GM21576 (cell line): ENCODE measurements around the gene GLO1.
"Not testable (repeated sequence)": the region's sequence is repeated elsewhere in the genome, so short reads cannot be mapped to it uniquely, and the experiment has no call there.

Experiments
- ATAC-seq: cut with Tn5 transposase; IDR thresholded peaks from one replicate; pipeline ENCODE4 v1.9.1; 2021; ENCODE audit warnings: mild to moderate bottlenecking, moderate library complexity; ENCODE audit not compliant: unreplicated experiment

GLO1 gene

DNA sequence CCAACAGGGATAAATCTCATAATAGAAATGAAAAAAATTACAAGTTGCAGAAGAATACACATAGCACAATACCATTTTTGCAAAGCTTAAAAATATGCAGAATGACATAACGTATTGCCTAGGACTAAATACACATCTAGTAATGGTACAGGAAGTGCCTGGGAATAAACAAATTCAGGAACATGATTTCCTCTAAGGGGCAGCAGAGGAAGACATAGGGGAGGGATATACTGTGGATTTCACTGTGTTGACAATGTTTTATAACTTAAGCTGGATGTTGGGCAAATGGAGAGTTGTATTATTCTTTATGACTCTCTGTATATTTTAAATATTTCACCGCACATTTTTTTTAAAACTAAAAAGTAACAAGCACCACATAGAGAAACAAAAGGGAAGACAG lies 5.6 kb upstream of the GLO1 start:
- ATAC-seq: no peak

DNA sequence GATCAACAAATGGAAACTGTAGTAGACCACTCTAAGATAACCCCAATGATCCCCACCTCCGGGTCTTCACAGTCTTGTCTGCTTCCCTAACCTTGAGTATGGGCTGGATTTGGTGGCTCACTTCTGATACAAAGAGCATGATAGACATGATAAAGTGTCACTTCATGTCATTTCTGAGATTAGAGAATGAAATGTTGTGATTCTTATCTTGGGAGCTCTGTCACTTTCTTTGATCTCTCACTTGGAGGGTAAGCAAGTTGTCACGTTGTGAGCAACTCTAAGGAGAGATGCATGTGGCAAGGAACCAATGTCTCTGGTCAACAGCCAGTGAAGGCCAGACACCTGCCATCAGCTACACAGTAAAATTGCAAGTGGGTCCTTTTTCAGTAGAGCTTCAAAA lies 3.0 kb upstream of the GLO1 start:
- ATAC-seq: no peak

DNA sequence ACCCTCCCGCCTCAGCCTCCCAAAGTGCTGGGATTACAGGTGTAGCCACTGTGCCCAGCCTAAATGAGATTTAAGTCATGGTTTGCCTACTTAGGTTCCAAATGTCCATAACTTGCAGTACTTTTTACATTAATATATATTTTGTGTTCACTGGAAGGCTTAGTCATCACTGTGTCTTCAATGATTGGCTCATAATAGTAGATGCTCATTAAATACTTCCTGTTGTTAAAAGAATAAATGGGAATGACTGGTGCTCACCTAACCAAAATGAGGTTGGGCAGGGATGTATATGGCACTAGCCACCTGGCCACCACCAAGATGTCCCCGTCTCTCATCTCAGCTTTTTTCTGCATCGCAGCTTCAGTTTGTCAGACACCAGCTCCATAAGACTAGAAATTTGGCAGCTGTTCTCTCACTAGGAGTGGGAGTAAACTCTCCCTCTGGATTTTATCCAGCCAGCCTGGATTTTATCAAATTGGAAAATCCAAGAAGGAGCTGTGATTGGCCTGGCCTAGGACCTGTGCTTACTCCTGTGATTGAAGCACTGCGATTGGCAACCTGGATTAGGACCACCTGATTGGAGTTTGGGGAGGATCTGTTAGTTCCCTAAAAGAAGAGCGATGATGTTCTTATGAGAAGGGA lies 1.1 kb upstream of the GLO1 start:
- ATAC-seq: no peak

DNA sequence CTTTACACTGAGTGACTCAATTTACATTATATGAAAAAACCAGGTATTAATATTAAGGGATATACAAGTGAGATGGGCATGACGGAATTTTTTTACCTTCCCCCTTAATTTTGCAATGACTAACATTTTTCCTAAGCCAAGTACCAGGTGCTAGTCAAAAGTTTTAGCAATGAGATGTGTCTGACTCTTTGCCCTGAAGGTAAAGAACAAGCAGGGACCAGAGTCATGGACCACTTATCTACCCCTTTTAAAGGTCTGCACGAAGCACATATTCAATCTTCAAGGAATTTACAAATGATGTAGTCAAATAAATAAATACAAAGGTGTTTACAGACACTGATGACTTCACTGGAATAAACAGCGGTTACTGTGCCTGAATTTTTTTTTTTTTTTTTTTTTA lies 1.4 kb downstream of the GLO1 start:
- no peak for ATAC-seq

DNA sequence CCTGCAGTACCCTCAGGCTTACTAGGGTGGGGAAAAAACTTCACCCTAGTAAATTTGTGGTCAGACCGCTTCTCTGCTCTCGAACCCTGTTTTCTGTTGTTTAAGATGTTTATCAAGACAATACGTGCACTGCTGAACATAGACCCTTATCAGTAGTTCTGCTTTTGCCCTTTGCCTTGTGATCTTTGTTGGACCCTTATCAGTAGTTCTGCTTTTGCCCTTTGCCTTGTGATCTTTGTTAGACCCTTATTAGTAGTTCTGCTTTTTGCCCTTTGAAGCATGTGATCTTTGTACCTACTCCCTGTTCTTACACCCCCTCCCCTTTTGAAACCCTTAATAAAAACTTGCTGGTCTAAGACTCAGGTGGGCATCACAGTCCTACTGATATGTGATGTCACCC lies 3.2 kb downstream of the GLO1 start:
- ATAC-seq: not testable (repeated sequence)

DNA sequence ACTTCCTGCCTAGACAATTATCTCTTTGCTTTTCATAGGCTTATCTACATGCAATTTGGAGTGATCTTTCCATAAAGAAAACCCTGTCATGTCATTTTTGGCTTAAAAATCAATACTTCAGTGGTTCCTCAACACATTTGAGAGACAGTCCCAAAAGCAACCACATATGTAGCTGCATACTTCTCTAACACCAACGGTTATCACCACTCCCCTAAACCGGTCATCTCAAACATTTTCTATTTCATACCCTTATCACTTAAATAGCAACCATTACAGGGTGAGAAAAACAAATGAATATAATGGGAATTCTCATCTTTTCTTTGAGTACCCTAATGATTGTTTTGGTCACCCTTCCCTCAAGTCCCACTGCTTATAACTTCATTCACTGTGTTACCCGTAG lies 5.1 kb downstream of the GLO1 start:
- no peak for ATAC-seq

DNA sequence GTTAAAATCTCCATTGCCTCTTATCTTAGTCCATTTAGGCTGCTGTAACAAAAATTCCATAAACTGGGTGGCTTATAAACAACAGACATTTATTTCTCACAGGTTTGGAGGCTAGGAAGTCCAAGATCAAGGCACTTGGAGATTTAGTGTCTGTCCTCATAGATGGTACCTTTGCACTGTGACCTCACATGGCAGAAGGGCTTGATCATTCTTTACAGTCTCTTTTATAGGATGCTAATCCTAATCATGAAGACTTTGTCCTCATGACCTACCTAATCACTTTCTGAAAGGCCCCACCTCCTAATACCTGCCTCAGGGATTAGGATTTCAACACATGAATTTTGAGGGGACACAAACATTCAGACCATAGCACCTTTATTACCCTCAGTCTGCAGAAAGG lies 6.6 kb downstream of the GLO1 start:
- no peak for ATAC-seq

DNA sequence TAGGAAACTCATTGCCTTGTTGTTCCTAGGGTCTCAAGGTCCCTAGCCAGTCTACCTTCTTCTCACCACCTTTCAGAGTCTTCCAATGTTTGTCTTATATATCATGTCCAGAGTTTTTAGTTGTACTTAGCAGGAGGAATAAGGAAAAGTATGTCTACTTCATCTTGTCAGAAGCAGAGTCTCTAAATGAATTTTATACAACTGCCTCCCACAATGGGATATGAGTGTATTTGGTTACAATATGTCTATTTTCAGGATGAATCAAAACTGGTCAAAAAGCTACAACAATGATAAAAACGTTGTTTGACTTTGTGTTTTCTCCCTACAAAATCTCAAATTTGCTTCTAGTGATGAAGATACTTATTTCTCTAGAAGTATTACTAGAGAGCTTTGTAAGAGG lies 7.0 kb downstream of the GLO1 start:
- no peak for ATAC-seq

DNA sequence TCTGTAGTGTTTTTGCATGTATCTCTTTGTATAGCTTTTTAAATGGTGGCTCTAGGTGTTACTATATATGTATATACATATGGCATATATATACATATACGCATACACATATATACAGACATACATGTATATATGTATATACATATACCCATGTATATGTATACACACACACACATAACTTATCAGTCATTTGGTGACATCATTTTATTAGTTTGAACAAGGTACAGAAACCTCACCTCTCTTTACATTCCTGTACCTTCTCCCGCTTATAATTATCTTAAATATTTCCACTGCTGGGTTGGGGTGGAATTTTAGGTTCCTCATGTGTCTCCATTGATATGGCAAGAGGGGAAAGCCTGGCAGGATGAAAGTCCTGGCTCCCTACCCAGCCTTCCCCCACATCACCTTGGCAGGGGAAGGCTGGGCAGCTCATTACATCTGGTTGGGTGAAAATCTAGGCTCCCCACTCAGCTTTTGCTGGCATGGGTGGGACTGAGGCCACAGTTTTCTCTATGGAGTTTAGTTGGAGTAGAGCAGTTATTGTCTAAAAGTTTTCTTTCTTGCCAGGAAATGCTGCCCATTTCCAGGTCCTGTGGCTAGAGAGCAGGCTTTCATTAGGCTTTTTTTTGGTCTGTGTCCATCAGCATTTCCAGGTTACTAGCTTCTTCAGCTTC lies 7.6 kb downstream of the GLO1 start:
- ATAC-seq: no peak

DNA sequence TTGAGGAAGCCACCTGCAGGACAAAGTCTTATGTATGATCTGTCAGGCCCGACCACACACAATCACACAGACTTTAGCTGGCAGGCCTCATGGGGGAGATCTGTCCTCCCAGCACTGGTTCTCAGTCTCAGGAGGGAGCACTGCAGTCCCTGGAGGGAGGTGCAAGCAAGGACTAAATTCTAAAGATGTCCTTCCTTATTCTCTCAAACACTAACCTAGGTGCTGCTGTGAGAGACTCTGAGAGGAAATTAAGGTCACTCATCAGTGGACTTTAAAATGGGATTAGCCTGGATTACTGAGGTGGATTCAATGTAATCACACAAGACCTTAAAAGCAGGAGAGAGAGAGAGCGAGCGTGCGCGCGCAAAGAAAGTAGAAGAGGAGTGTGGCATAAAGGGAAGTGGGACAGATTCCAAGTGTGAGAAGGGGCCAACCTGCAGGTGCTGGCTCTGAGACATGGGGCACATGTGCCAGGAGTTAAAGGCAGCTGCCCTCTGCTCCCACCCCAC lies 14.3 kb downstream of the GLO1 start:
- ATAC-seq: no peak

DNA sequence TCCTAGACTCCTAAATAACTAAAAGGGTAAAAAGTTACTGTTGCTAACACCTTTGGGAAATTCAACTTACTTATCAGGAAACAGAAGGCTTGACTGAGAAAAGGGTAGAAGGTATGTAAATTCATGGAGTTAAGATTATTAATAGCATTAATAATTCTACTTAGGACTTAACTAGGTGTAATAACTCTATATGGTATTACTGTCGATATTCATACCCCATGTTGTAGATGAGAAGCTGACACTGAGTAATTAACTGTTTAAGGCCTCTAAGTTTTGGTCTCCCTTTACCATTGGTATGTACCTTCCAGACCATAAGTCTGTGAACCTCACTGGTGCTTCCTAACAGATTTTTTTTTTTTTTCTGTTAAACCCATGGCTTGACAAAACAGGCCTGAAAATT lies 15.4 kb downstream of the GLO1 start:
- no peak for ATAC-seq

DNA sequence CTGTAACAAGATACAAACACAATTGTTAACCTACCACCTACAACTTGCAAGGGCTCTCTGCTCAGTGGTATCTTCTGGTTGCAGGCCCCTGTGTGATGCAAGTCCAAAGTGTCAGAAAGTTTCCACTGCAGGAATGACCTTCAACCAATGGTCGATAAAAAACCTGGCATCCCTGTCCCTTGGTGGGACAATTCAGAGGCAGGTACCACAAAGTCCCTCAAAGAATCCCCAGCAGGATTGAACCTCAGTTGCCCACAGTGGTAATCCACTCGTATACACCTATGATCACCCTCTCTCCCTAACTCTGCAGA lies 15.9 kb downstream of the GLO1 start:
- ATAC-seq: no peak

DNA sequence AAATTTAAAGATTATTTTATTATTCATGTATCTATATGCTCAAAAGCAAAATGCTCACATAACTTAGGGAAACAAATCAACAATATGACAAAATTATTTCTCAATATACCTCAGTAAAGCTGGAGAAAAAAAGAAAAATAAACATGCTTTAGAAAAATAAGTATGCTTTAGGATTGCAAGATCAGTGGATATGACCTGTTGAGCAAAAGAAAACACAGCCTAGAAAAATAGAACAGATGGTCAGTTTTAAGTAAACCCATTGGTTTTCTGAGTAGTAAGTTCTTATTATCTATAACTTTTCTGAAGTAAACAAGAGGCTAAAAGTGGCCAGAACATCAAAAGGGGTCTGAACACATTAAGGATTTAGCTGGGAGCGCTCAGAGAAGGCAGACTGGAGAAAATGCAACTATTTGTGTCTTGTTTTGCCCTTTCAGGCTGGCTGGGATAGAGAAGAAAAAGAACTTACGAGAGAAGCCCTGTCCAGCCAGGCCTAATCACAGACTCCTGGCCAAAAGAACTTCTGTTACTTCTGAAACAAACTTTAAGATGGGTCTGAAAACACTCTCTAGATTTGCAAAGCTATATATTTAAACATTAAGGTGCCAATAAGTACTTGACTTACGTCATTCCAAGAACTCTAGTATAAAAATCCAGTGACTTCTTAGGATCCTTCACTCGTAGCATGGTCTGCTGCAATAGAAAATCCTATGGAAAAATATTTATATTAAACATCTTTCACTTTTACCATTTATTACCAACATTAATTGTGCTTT lies 16.5 kb downstream of the GLO1 start:
- no peak for ATAC-seq

DNA sequence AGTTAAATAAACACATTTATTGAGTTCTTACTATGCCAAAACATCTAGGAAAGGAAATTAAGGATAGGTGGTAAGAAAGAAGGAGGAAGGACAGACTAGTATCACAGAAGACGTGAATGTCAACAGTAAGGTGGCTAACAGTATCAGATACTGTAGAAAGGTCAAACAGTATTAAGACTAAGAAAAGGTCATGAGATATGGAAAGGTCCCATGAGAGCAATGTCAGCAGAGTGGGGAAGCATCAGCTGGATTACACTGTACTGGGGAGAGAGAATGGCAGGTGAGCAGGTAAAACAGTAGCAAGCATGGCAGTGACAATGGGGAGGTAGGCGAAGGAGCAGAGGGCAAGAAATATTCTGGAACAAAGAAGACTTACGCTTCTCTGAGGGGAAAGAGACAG lies 18.0 kb downstream of the GLO1 start:
- ATAC-seq: no peak

DNA sequence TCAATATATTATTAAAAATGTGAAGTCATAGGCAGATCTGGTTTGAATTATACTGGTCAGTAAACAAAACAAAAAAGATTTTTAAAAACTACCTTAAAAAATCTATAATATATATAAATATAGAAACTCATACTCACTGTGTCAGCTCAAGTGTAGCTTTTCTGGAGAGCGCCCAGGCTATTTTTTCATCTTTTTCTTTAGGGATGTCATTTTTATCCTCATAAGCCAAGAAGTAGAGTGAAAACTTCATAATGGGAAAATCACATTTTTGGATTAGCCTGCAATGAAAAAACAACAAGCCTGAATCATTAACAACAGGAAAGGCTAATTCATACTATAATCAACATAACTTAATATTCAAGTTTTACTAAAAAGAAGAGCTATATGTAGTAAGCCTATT lies 18.7 kb downstream of the GLO1 start:
- ATAC-seq: no peak

DNA sequence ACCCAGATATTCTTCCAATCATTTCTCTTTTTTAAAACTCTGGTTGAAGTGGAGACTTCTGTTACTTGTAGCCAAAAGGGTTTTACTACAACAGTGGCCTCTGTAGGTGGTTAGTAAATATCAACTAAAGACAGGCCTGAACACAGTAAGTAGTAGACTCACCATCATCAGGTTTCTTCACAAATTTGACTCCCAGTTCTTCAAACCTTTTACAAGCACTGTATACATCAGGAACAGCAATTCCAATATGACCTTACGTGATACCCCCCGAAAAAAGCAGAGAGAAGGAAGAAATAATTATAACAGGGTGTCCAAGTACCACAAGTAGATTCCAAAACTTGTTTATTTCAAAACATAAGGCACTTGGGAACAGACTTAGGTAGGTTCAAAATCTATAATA lies 21.1 kb downstream of the GLO1 start:
- ATAC-seq: no peak

DNA sequence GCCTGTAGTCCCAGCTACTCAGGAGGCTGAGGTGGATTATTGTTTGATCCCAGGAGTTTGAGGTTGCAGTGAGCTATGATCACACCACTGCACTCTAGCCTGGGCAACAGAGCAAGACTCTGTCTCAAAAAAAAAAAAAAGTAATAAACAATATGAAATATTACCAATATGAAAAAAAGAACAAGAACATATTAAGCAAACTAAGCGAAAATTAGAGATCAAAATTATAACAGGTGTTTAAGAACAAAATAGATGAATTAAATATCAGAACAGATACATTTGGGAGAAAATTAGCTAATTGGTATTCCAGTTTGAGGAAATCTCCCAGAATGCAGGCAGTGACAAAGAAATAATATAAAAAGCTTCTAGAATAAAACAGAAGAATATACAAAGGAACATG lies 23.3 kb downstream of the GLO1 start:
- ATAC-seq: no peak

DNA sequence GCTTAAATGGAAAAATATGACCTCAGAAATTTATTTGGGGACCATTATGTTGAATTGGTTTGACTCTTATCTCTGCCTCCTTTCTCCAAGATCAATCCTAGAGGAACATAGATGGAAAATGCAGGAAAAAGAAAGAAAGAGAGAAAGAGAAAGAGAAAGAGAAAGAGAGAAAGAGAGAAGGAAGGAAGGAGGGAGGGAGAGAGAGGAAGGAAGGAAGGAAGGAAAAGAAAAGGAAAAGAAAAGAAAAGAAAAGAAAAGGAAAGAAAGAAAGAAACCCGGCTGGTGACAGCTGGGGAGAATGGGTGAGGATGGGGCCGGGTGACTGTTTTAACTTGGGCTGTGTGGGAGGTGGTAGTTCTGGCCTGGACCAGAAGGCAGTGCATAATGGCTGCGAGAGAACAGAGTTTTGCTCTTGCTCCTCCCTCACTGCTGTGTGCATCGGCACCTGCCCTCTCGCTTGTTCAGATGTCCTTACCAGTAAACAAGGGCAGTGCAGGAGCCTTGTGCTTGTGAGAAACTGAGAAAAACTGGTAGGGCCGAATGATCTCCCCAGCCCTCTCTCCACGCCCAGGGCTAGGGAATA lies 24.7 kb downstream of the GLO1 start:
- no peak for ATAC-seq

DNA sequence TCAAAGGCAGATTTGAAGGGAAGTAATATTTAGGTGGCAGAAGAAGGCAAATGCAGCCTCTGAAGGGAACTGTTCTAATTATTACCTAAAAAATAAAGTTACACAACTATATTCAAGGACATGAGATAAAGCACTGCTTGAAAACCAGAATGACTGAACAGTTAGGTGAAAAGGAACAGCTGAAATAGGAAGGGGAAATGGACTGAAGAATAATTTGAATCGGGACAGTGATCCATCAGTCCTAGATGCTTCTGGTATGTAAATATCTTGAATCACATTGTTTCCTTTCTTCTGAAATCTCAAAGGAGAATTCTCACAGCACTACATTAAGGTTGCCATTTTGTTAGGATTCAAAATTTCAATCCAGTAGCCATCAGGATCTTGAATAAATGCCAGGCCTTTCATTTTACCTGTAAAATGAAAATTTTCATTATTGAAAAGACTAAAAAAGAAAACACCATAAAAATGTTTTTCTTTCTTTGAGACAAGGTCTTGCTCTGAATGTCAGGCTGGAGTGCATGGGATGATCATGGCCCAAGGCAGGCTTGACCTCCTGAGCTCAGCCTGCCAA lies 25.9 kb downstream of the GLO1 start:
- no peak for ATAC-seq

DNA sequence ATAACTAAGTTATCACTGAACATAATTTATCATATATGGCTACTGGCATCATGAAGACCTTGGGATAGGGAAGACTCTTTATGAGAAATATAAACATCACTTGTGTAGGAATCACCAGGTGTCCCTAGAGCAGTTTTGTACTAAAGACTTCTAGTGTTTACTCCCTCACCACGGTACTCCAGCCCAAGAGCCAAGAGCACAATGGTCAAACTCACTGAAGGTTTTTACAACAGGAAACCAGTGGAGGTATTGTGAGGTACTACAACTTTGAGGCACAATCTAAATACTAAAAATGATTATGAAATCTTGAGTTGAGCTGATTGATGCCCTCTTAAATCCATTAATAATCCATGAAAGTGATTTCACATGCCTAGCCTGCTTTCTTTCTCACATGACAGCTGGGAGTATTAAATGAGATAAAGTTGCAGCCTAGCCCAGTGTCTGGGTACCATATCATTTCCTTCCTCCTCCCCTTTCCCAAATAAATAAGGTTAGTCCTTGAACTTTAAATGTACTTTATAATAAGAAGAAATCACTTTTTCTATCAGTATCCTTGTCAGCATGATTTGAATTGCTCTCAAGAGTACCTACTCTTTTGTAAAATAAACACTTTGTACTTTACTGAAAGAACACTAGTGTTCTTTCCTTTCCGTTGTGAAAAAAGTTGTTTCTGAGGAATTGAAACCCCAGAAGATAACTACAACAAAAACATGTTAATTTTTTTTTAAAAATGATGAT lies 26.5 kb downstream of the GLO1 start:
- ATAC-seq: no peak
